T47D (cell line): Measurements from ENCODE around the gene B4GALT6.

Experiments used
- DNase-seq, 2 experiments: peaks; one replicate each; pipeline versions ENCODE4 v3.0.0 to v3.0.0-alpha.2; 2011 to 2012; ENCODE audit warnings: low read depth in 1 of 2, low spot score in 1 of 2
- JUND ChIP-seq: IDR thresholded peaks from 2 replicates; pipeline ENCODE4 v1.6.1; 2012; ENCODE audit warnings: low read depth
- in situ Hi-C: cut with HindIII; loops from 2 replicates; pipeline ENCODE4 v1.10.0; 2016; ENCODE audit warnings: low sequenced_read_pairs, low pct_unique_long_range_greater_than_20kb

B4GALT6 gene

GRCh38 chr18:31583185-31583854 lies 101.1 kb downstream of the B4GALT6 start:
- no peak for TF ChIP-seq JUND
- in situ Hi-C loops = no loop called here
- no peak for DNase-seq

GRCh38 chr18:31581498-31582197 lies 102.7 kb downstream of the B4GALT6 start:
- in situ Hi-C loops = no loop called here
- no peak for DNase-seq
- no peak for TF ChIP-seq JUND

- no peak for DNase-seq
- TF ChIP-seq JUND = no peak
- in situ Hi-C loops = no loop called here
Observed at GRCh38 chr18:31579375-31579774, 105.0 kb downstream of the B4GALT6 start.

- no peak for TF ChIP-seq JUND
- DNase-seq = no peak
- in situ Hi-C loops = no loop called here
Observed at GRCh38 chr18:31578126-31578525, 106.3 kb downstream of the B4GALT6 start.

GRCh38 chr18:31577195-31577594 lies 107.2 kb downstream of the B4GALT6 start:
- DNase-seq = no peak
- in situ Hi-C loops = no loop called here
- TF ChIP-seq JUND = no peak

GRCh38 chr18:31576670-31577069 lies 107.7 kb downstream of the B4GALT6 start:
- TF ChIP-seq JUND = no peak
- no peak for DNase-seq
- in situ Hi-C loops = no loop called here

GRCh38 chr18:31575515-31576257 lies 108.7 kb downstream of the B4GALT6 start:
- in situ Hi-C loops = no loop called here
- TF ChIP-seq JUND = no peak

GRCh38 chr18:31574359-31574758 lies 110.0 kb downstream of the B4GALT6 start:
- DNase-seq = no peak
- no peak for TF ChIP-seq JUND
- in situ Hi-C loops = no loop called here

More at GRCh38 chr18:31575515-31576257, 108.7 kb downstream of the B4GALT6 start:
- no peak for DNase-seq
